HG03159 (cell line): ENCODE data around the gene NR6A1.

ENCODE experiments used
- ATAC-seq: cut with Tn5 transposase; IDR thresholded peaks from one replicate; pipeline ENCODE4 v1.9.1; 2021; ENCODE audit warnings: mild to moderate bottlenecking, moderate library complexity; ENCODE audit not compliant: unreplicated experiment

Gene NR6A1

GRCh38 chr9:124695280-124695890 is 75.7 kb downstream of the NR6A1 start:
- no peak for ATAC-seq

- no peak for ATAC-seq
Measured at GRCh38 chr9:124694414-124695279, 76.5 kb downstream of the NR6A1 start.

- no peak for ATAC-seq
Measured at GRCh38 chr9:124693403-124693802, 77.7 kb downstream of the NR6A1 start.

- no peak for ATAC-seq
Measured at GRCh38 chr9:124688238-124688904, 82.7 kb downstream of the NR6A1 start.

- ATAC-seq = no peak
Measured at GRCh38 chr9:124686918-124687317, 84.2 kb downstream of the NR6A1 start.

GRCh38 chr9:124685217-124685616 is 85.9 kb downstream of the NR6A1 start:
- no peak for ATAC-seq

- ATAC-seq = no peak
Measured at GRCh38 chr9:124684169-124684568, 86.9 kb downstream of the NR6A1 start.

- no peak for ATAC-seq
Measured at GRCh38 chr9:124683043-124683442, 88.1 kb downstream of the NR6A1 start.

- ATAC-seq = no peak
Measured at GRCh38 chr9:124680714-124681390, 90.3 kb downstream of the NR6A1 start.

GRCh38 chr9:124680049-124680448 is 91.1 kb downstream of the NR6A1 start:
- ATAC-seq = no peak

GRCh38 chr9:124676159-124676551 is 95.0 kb downstream of the NR6A1 start:
- no peak for ATAC-seq

- no peak for ATAC-seq
Measured at GRCh38 chr9:124675261-124676158, 95.6 kb downstream of the NR6A1 start.

GRCh38 chr9:124674651-124675050 is 96.5 kb downstream of the NR6A1 start:
- no peak for ATAC-seq

GRCh38 chr9:124673063-124673462 is 98.0 kb downstream of the NR6A1 start:
- ATAC-seq = no peak

GRCh38 chr9:124671861-124672260 is 99.2 kb downstream of the NR6A1 start:
- ATAC-seq = no peak

GRCh38 chr9:124666642-124667041 is 104.5 kb downstream of the NR6A1 start:
- ATAC-seq = no peak

GRCh38 chr9:124665391-124666058 is 105.6 kb downstream of the NR6A1 start:
- no peak for ATAC-seq

GRCh38 chr9:124664143-124664542 is 107.0 kb downstream of the NR6A1 start:
- no peak for ATAC-seq

- no peak for ATAC-seq
Measured at GRCh38 chr9:124663046-124663961, 107.8 kb downstream of the NR6A1 start.
